ENCODE results near the gene ABTB2. TPM values are rescaled to one million over a fixed set of nuclear protein-coding genes. Genes with fewer than 3 reads are reported as not detected.

The ABTB2 gene
- total RNA-seq, 1 experiment from 2014 or later = 46.3 TPM

DNA sequence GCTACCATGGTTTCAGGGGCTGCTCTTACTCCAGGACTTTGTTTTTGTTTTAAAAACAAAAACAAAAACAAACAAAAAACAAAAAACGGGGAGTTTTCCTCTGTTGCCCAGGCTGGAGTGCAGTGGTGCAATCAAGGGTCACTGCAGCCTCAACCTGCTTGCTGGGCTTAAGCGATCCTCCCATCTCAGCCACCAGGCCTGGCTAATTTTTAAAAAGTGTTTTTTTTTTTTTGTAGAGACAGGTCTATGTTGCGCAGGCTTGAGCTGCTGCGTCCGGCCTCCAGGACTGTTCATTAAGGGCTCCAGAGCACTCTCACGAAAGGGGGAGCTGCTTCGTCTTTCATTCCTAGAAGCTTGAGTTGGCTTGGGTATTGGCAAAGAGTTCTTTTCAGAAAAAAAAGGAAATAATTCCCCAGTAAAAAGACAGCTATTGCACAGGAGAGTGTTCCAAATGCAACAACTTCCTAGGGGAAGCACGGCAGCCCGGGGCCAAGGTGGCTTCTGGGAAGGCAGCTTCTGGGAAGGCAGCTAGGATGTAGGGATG, 173.9 kb downstream of the ABTB2 start:
- ChIA-PET CTCF (interaction anchor here (2.0 kb wide), 1 partner anchor 10 kb away, joined by 8 read pairs; no protein-coding TSS in a partner anchor), POLR2A (ENCODE audit: low non-redundant PET) (interaction anchor here (0.7 to 1.0 kb wide), 2 partner anchors 174 to 232 kb away, joined by 5 to 6 read pairs; partner anchors contain the start of gene ABTB2)
- H3K36me3 ChIP-seq (ENCODE audit: insufficient read depth, low read length, poor library complexity, severe bottlenecking) = no peaks in the 10 kb centered on the region
- TF ChIP-seq EZH2 (IDR thresholded peaks at IDR 0.05; ENCODE audit: borderline replicate concordance, low read depth, low read length, poor library complexity, severe bottlenecking) = no peak
- TF ChIP-seq, protein P1, sequence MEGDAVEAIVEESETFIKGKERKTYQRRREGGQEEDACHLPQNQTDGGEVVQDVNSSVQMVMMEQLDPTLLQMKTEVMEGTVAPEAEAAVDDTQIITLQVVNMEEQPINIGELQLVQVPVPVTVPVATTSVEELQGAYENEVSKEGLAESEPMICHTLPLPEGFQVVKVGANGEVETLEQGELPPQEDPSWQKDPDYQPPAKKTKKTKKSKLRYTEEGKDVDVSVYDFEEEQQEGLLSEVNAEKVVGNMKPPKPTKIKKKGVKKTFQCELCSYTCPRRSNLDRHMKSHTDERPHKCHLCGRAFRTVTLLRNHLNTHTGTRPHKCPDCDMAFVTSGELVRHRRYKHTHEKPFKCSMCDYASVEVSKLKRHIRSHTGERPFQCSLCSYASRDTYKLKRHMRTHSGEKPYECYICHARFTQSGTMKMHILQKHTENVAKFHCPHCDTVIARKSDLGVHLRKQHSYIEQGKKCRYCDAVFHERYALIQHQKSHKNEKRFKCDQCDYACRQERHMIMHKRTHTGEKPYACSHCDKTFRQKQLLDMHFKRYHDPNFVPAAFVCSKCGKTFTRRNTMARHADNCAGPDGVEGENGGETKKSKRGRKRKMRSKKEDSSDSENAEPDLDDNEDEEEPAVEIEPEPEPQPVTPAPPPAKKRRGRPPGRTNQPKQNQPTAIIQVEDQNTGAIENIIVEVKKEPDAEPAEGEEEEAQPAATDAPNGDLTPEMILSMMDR (conservative IDR thresholded peaks at IDR 0.05; ENCODE audit: low read depth, low read length) = no peak
- DNase-seq (ENCODE audit: low spot score) = no peak
- H3K9me3 ChIP-seq (ENCODE audit: low read depth, low read length, poor library complexity, severe bottlenecking) = no peaks in the 10 kb centered on the region
- H3K27ac ChIP-seq (ENCODE audit: low read depth, low read length, poor library complexity, severe bottlenecking) = no peak overlapping the region
- intact Hi-C loops (cut with micrococcal nuclease; ENCODE audit: unreplicated experiment) = no loop called here
- H3K4me1 ChIP-seq (ENCODE audit: insufficient read depth, low read length, poor library complexity, severe bottlenecking) = peaks cover 29% of the 10 kb centered on the region
- BruUV-seq (replicated peaks) = no TSS peak
- H3K27me3 ChIP-seq (replicated peaks; ENCODE audit: insufficient read depth, low read depth, low read length, poor library complexity) = no peaks in the 10 kb centered on the region
- no peak overlapping the region for H3K4me3 ChIP-seq (ENCODE audit: low read depth, low read length, poor library complexity, severe bottlenecking)

DNA sequence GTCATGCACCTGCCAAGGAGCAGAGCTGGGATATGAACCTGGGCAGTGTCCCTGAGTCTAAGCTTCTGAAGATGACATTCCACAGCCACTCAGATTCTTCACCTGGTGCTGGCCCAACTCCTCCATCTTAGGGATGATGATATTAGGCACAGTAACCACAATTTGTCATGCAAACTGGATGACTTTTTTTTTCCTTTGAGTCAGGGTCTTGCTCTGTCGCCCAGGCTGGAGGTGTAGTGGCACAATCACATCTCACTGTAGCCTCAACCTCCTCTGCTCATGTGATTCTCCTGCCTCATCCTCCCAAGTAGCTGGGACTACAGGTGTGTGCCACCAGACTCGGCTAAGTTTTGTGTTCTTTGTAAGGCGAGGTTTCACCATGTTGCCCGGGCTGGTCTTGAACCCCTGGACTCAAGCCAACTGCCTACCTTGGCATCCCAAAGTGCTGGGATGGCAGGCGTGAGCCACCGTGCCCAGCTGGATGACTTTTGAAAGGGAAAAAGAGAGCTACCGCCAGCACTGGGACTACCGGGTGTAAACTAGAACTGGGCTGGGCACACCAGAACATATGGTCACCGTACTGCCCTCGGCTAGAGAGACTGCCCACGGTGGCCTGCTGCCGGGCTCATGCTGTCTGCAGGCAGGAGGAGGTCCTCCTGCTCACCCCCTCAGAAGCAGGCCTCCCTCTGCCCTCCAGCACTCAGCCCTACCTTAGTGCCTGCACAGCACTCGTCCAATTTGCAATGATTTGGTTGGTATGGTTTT, 174.7 kb downstream of the ABTB2 start:
- TF ChIP-seq EZH2 (IDR thresholded peaks at IDR 0.05; ENCODE audit: borderline replicate concordance, low read depth, low read length, poor library complexity, severe bottlenecking) = no peak

DNA sequence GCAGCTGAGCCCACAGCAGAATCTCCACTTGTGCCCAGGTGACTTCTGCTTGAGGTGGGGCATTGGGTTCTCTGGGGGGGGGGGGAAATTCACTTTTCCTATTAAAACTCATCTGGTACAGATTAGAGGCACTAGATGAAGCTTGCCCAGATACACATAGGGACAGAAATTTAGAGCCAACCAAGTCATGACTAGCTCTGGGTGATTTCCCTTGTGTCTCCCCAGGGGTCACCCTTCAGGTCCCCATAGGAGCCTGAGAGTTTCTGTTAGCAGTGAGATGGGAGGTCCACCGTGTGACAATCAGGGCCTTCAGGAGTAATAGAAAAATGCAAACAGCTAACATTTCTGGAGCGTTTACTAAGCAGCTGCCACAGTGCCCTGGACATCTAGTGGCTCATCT, 175.4 kb downstream of the ABTB2 start:
- Histone ChIP-seq H3K4me1 (ENCODE audit: insufficient read depth, low read length, poor library complexity, severe bottlenecking) (peaks cover 19% of the 10 kb centered on the region), H3K9me3 (ENCODE audit: low read depth, low read length, poor library complexity, severe bottlenecking) (no peaks in the 10 kb centered on the region), H3K27ac (ENCODE audit: low read depth, low read length, poor library complexity, severe bottlenecking) (no peak overlapping the region), H3K36me3 (ENCODE audit: insufficient read depth, low read length, poor library complexity, severe bottlenecking) (no peaks in the 10 kb centered on the region), H3K4me3 (ENCODE audit: low read depth, low read length, poor library complexity, severe bottlenecking) (no peak overlapping the region), H3K27me3 (replicated peaks; ENCODE audit: insufficient read depth, low read depth, low read length, poor library complexity) (no peaks in the 10 kb centered on the region)
- no peak for TF ChIP-seq EZH2 (IDR thresholded peaks at IDR 0.05; ENCODE audit: borderline replicate concordance, low read depth, low read length, poor library complexity, severe bottlenecking)
- TF ChIP-seq, protein P1 (conservative IDR thresholded peaks at IDR 0.05; ENCODE audit: low read depth, low read length) = no peak
- no peak for DNase-seq (ENCODE audit: low spot score)
- ChIA-PET CTCF (no interaction called here), POLR2A (ENCODE audit: low non-redundant PET) (no interaction called here)
- BruUV-seq (replicated peaks) = no TSS peak
- intact Hi-C loops (cut with micrococcal nuclease; ENCODE audit: unreplicated experiment) = no loop called here

More for the DNA sequence above, 174.7 kb downstream of the ABTB2 start:
- H3K27me3 ChIP-seq (replicated peaks; ENCODE audit: insufficient read depth, low read depth, low read length, poor library complexity) = no peaks in the 10 kb centered on the region
- ChIA-PET CTCF (interaction anchor here (2.0 kb wide), 1 partner anchor 9 kb away, joined by 8 read pairs; no protein-coding TSS in a partner anchor), POLR2A (ENCODE audit: low non-redundant PET) (no interaction called here)
- no peak overlapping the region for H3K27ac ChIP-seq (ENCODE audit: low read depth, low read length, poor library complexity, severe bottlenecking)
- H3K4me3 ChIP-seq (ENCODE audit: low read depth, low read length, poor library complexity, severe bottlenecking) = no peak overlapping the region
- BruUV-seq (replicated peaks) = no TSS peak
- H3K9me3 ChIP-seq (ENCODE audit: low read depth, low read length, poor library complexity, severe bottlenecking) = no peaks in the 10 kb centered on the region
- no peaks in the 10 kb centered on the region for H3K36me3 ChIP-seq (ENCODE audit: insufficient read depth, low read length, poor library complexity, severe bottlenecking)
- intact Hi-C loops (cut with micrococcal nuclease; ENCODE audit: unreplicated experiment) = no loop called here
- H3K4me1 ChIP-seq (ENCODE audit: insufficient read depth, low read length, poor library complexity, severe bottlenecking) = peaks cover 21% of the 10 kb centered on the region
- no peak for DNase-seq (ENCODE audit: low spot score)

Measured in A673 (cell line).